ENCODE data around the gene NES.

The NES gene

DNA sequence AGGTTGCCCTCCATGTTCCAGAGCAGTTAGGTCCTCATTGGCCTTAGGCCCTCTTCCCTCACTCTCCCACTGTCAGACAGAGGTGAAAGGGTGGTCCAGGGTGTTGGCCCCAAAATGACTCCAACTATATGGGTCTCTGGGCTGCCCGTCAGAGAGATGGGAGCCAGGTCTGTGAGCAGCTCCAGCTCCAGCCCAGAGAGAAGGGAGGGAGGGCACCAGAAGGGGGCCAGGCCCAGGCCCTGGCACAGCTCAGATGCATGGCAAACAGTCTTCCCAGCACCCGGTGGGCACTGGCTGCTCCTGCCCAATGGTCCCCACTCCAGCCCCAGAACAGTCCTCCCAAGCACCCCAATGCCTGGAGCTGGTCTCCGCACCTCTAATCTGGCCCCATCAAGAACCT, 33.1 kb downstream of the NES start:
- Histone ChIP-seq H3K23ac (ENCODE audit: low read depth, low read length, poor library complexity) (no peak overlapping the region), H3K4me3 (ENCODE audit: low read length in 2 of 2) (no peak overlapping the region), H3K14ac (ENCODE audit: low read length) (no peak overlapping the region), H3K9me3 (replicated peaks in 1 of 2; ENCODE audit: control insufficient read depth in 2 of 2, insufficient read depth in 1 of 2, low read depth in 1 of 2, low read length in 2 of 2) (peaks cover 0 to 2% of the 10 kb centered on the region in 2 donors), H2BK15ac (ENCODE audit: low read length) (no peak overlapping the region), H3K9ac (ENCODE audit: low read depth, low read length, poor library complexity) (peak overlapping the region; percentile 34), H3K36me3 (replicated peaks in 1 of 2; ENCODE audit: control insufficient read depth in 2 of 2, insufficient read depth in 2 of 2, low read length in 2 of 2) (peaks cover 0 to 15% of the 10 kb centered on the region in 2 donors), H4K8ac (ENCODE audit: low read depth, low read length) (no peak overlapping the region), H3K79me1 (ENCODE audit: low read depth, low read length) (no peaks in the 10 kb centered on the region), H2BK120ac (ENCODE audit: low read depth, low read length) (no peak overlapping the region), H3K27me3 (ENCODE audit: control insufficient read depth in 3 of 3, insufficient read depth in 3 of 3, low read depth in 1 of 3, low read length in 3 of 3) (peaks cover 10 to 83% (median 19%) of the 10 kb centered on the region in 3 experiments), H3K4me1 (ENCODE audit: control insufficient read depth in 2 of 2, insufficient read depth in 1 of 2, low read depth in 1 of 2, low read length in 2 of 2) (peaks cover 12 to 13% of the 10 kb centered on the region in 2 donors), H2AFZ (ENCODE audit: low read length) (no peak overlapping the region), H3K27ac (replicated peaks; ENCODE audit: low read length) (no peak overlapping the region), H2AK5ac (ENCODE audit: low read depth, low read length) (no peak overlapping the region), H3K4ac (ENCODE audit: low read length) (no peak overlapping the region), H2BK5ac (ENCODE audit: low read length) (no peak overlapping the region), H4K91ac (ENCODE audit: low read depth, low read length, poor library complexity) (no peak overlapping the region), H2BK12ac (ENCODE audit: low read length) (no peak overlapping the region), H3K4me2 (ENCODE audit: insufficient read depth, low read length, poor library complexity, severe bottlenecking) (no peak overlapping the region), H3K18ac (ENCODE audit: low read length) (no peak overlapping the region)
- no peak for DNase-seq (ENCODE audit: low spot score)
- WGBS, 2 donors (ENCODE audit: extremely low coverage in 2 of 2, insufficient read length in 2 of 2, insufficient replicate concordance in 1 of 2) = no CpG with 5 or more reads among the region's 3 CpGs

DNA sequence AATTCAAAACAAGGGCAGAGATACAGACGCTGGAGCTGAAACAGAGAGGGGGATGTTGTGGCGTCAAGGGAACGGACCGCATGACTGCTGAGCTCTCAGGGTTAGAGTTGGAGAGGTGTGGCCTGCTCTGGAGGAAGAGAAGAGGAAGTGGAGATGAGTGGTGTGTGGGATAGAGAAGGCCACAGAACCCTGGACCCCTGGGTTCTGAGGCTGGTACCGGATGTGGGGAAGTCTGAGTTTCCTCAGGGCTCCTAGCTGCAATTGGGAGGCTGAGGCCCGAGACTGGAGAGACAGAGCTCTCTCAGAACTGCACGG, 33.5 kb downstream of the NES start:
- Histone ChIP-seq H3K23ac (ENCODE audit: low read depth, low read length, poor library complexity) (no peak overlapping the region), H3K4me2 (ENCODE audit: insufficient read depth, low read length, poor library complexity, severe bottlenecking) (no peak overlapping the region), H4K8ac (ENCODE audit: low read depth, low read length) (no peak overlapping the region), H2AK5ac (ENCODE audit: low read depth, low read length) (no peak overlapping the region), H2BK15ac (ENCODE audit: low read length) (no peak overlapping the region), H3K9ac (ENCODE audit: low read depth, low read length, poor library complexity) (no peak overlapping the region), H3K14ac (ENCODE audit: low read length) (no peak overlapping the region), H3K4me1 (ENCODE audit: control insufficient read depth in 2 of 2, insufficient read depth in 1 of 2, low read depth in 1 of 2, low read length in 2 of 2) (peaks cover 12 to 13% of the 10 kb centered on the region in 2 donors), H3K9me3 (replicated peaks in 1 of 2; ENCODE audit: control insufficient read depth in 2 of 2, insufficient read depth in 1 of 2, low read depth in 1 of 2, low read length in 2 of 2) (peaks cover 0 to 2% of the 10 kb centered on the region in 2 donors), H3K18ac (ENCODE audit: low read length) (no peak overlapping the region), H3K79me1 (ENCODE audit: low read depth, low read length) (no peaks in the 10 kb centered on the region), H3K4ac (ENCODE audit: low read length) (no peak overlapping the region), H3K4me3 (ENCODE audit: low read length in 2 of 2) (peak overlapping the region in 1 of 2 donors; percentile 29), H3K27me3 (ENCODE audit: control insufficient read depth in 3 of 3, insufficient read depth in 3 of 3, low read depth in 1 of 3, low read length in 3 of 3) (peaks cover 10 to 80% (median 22%) of the 10 kb centered on the region in 3 experiments), H3K27ac (replicated peaks; ENCODE audit: low read length) (no peak overlapping the region), H3K36me3 (replicated peaks in 1 of 2; ENCODE audit: control insufficient read depth in 2 of 2, insufficient read depth in 2 of 2, low read length in 2 of 2) (peaks cover 0 to 15% of the 10 kb centered on the region in 2 donors), H4K91ac (ENCODE audit: low read depth, low read length, poor library complexity) (no peak overlapping the region), H2BK12ac (ENCODE audit: low read length) (no peak overlapping the region), H2BK5ac (ENCODE audit: low read length) (no peak overlapping the region), H2BK120ac (ENCODE audit: low read depth, low read length) (no peak overlapping the region), H2AFZ (ENCODE audit: low read length) (no peak overlapping the region)
- no peak for DNase-seq (ENCODE audit: low spot score)
- WGBS, 2 donors (ENCODE audit: extremely low coverage in 2 of 2, insufficient read length in 2 of 2, insufficient replicate concordance in 1 of 2) = no CpG with 5 or more reads among the region's 7 CpGs

GRCh38 chr1:156643049-156643777, 34.0 kb downstream of the NES start:
- peaks cover 10 to 75% (median 27%) of the 10 kb centered on the region in 3 experiments for H3K27me3 ChIP-seq (ENCODE audit: control insufficient read depth in 3 of 3, insufficient read depth in 3 of 3, low read depth in 1 of 3, low read length in 3 of 3)
- H2BK120ac ChIP-seq (ENCODE audit: low read depth, low read length) = no peak overlapping the region
- no peak overlapping the region for H2AFZ ChIP-seq (ENCODE audit: low read length)
- no peak overlapping the region for H3K4ac ChIP-seq (ENCODE audit: low read length)
- no peak overlapping the region for H3K27ac ChIP-seq (replicated peaks; ENCODE audit: low read length)
- peaks cover 12 to 13% of the 10 kb centered on the region in 2 donors for H3K4me1 ChIP-seq (ENCODE audit: control insufficient read depth in 2 of 2, insufficient read depth in 1 of 2, low read depth in 1 of 2, low read length in 2 of 2)
- WGBS, 2 donors (ENCODE audit: extremely low coverage in 2 of 2, insufficient read length in 2 of 2, insufficient replicate concordance in 1 of 2) = no CpG with 5 or more reads among the region's 7 CpGs
- H3K9ac ChIP-seq (ENCODE audit: low read depth, low read length, poor library complexity) = no peak overlapping the region
- no peak overlapping the region for H2BK5ac ChIP-seq (ENCODE audit: low read length)
- no peak overlapping the region for H3K4me2 ChIP-seq (ENCODE audit: insufficient read depth, low read length, poor library complexity, severe bottlenecking)
- H3K23ac ChIP-seq (ENCODE audit: low read depth, low read length, poor library complexity) = no peak overlapping the region
- no peak overlapping the region for H3K18ac ChIP-seq (ENCODE audit: low read length)
- no peak for DNase-seq (ENCODE audit: low spot score)
- no peak overlapping the region for H4K8ac ChIP-seq (ENCODE audit: low read depth, low read length)
- no peak overlapping the region for H2AK5ac ChIP-seq (ENCODE audit: low read depth, low read length)
- H3K79me1 ChIP-seq (ENCODE audit: low read depth, low read length) = no peaks in the 10 kb centered on the region
- no peak overlapping the region for H3K4me3 ChIP-seq (ENCODE audit: low read length in 2 of 2)
- no peak overlapping the region for H4K91ac ChIP-seq (ENCODE audit: low read depth, low read length, poor library complexity)
- H2BK12ac ChIP-seq (ENCODE audit: low read length) = no peak overlapping the region
- peaks cover 0 to 15% of the 10 kb centered on the region in 2 donors for H3K36me3 ChIP-seq (replicated peaks in 1 of 2; ENCODE audit: control insufficient read depth in 2 of 2, insufficient read depth in 2 of 2, low read length in 2 of 2)
- no peak overlapping the region for H2BK15ac ChIP-seq (ENCODE audit: low read length)
- H3K9me3 ChIP-seq (replicated peaks in 1 of 2; ENCODE audit: control insufficient read depth in 2 of 2, insufficient read depth in 1 of 2, low read depth in 1 of 2, low read length in 2 of 2) = peaks cover 0 to 2% of the 10 kb centered on the region in 2 donors
- H3K14ac ChIP-seq (ENCODE audit: low read length) = no peak overlapping the region

DNA sequence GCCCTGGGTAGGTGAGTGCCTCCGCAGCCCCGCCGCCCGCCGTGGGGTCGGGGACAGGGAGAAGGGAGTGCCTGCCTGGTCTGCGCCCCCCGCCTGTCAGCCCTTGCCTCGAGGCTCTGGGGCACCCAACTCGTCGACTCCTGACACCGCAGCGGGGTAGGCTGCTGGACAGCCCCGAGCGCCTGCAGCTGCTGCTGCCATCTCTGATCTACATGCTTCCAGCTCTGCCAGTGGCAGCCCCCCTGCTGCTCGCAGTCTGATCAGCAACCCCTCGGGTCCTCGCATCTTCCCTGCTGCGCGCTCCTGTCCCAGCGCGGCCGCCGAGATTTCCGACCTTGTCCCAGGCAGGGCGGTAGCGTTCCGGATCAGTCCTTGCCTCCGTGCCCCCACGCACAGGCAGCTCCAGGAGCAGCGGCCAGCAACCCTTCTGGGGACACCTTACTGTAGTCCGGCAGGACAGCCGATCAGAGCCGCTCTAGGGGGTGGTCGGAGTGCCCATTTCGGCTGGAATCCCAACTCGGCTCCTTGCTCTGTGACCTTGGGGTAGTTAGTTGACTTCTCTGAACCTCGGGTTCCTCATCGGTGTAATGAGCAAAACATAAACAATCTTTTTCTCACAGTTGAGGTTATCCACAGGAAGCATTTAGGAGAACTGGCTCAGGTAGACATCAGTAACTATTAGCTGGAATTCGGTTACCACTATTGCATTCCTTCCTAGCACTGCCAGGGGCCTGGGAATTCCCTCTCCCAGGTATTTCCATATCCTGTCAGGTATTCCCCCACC, 34.8 kb downstream of the NES start:
- no peaks in the 10 kb centered on the region for H3K79me1 ChIP-seq (ENCODE audit: low read depth, low read length)
- H3K4me2 ChIP-seq (ENCODE audit: insufficient read depth, low read length, poor library complexity, severe bottlenecking) = peak overlapping the region; percentile 92
- H3K14ac ChIP-seq (ENCODE audit: low read length) = peak overlapping the region; percentile 50
- peak overlapping the region; percentile 86 for H2BK12ac ChIP-seq (ENCODE audit: low read length)
- peaks cover 13 to 14% of the 10 kb centered on the region in 2 donors for H3K4me1 ChIP-seq (ENCODE audit: control insufficient read depth in 2 of 2, insufficient read depth in 1 of 2, low read depth in 1 of 2, low read length in 2 of 2)
- no peaks in the 10 kb centered on the region for H3K9me3 ChIP-seq (replicated peaks in 1 of 2; ENCODE audit: control insufficient read depth in 2 of 2, insufficient read depth in 1 of 2, low read depth in 1 of 2, low read length in 2 of 2)
- peak overlapping the region; percentile 89 for H3K9ac ChIP-seq (ENCODE audit: low read depth, low read length, poor library complexity)
- peak overlapping the region; percentile 48 for H3K23ac ChIP-seq (ENCODE audit: low read depth, low read length, poor library complexity)
- no peak overlapping the region for H4K8ac ChIP-seq (ENCODE audit: low read depth, low read length)
- peaks cover 0 to 15% of the 10 kb centered on the region in 2 donors for H3K36me3 ChIP-seq (replicated peaks in 1 of 2; ENCODE audit: control insufficient read depth in 2 of 2, insufficient read depth in 2 of 2, low read length in 2 of 2)
- DNase-seq (ENCODE audit: low spot score) = no peak
- H3K27ac ChIP-seq (replicated peaks; ENCODE audit: low read length) = no peak overlapping the region
- no peak overlapping the region for H3K4ac ChIP-seq (ENCODE audit: low read length)
- peak overlapping the region; percentile 57 for H2AK5ac ChIP-seq (ENCODE audit: low read depth, low read length)
- H2BK120ac ChIP-seq (ENCODE audit: low read depth, low read length) = no peak overlapping the region
- H2BK15ac ChIP-seq (ENCODE audit: low read length) = peak overlapping the region; percentile 77
- peaks cover 10 to 71% (median 31%) of the 10 kb centered on the region in 3 experiments for H3K27me3 ChIP-seq (ENCODE audit: control insufficient read depth in 3 of 3, insufficient read depth in 3 of 3, low read depth in 1 of 3, low read length in 3 of 3)
- no peak overlapping the region for H4K91ac ChIP-seq (ENCODE audit: low read depth, low read length, poor library complexity)
- H2AFZ ChIP-seq (ENCODE audit: low read length) = peak overlapping the region; percentile 78
- H3K18ac ChIP-seq (ENCODE audit: low read length) = peak overlapping the region; percentile 86
- no peak overlapping the region for H2BK5ac ChIP-seq (ENCODE audit: low read length)
- no CpG with 5 or more reads among the region's 40 CpGs for WGBS, 2 donors (ENCODE audit: extremely low coverage in 2 of 2, insufficient read length in 2 of 2, insufficient replicate concordance in 1 of 2)
- H3K4me3 ChIP-seq (ENCODE audit: low read length in 2 of 2) = peak overlapping the region; percentile 23 to 72

All from neuronal stem cell (in vitro differentiated cells).